HL-60 (cell line): ENCODE measurements around the gene MSH5.

ENCODE experiments used
- GABPA ChIP-seq: IDR thresholded peaks from 2 replicates; pipeline ENCODE4 v1.6.1; 2012; ENCODE audit warnings: low read depth
- POLR2AphosphoS5 ChIP-seq: IDR thresholded peaks from 2 replicates; pipeline ENCODE4 v1.6.1; 2012; ENCODE audit warnings: low read depth
- SPI1 ChIP-seq: IDR thresholded peaks from 2 replicates; pipeline ENCODE4 v1.6.1; 2012; ENCODE audit warnings: low read depth, mild to moderate bottlenecking, borderline replicate concordance
- TF ChIP-seq, protein P1 (sequence below): IDR thresholded peaks from one replicate; pipeline ENCODE4 v1.5.1; 2011; ENCODE audit warnings: low read length, control low read depth, inconsistent platforms; ENCODE audit not compliant: insufficient read depth

DNA sequence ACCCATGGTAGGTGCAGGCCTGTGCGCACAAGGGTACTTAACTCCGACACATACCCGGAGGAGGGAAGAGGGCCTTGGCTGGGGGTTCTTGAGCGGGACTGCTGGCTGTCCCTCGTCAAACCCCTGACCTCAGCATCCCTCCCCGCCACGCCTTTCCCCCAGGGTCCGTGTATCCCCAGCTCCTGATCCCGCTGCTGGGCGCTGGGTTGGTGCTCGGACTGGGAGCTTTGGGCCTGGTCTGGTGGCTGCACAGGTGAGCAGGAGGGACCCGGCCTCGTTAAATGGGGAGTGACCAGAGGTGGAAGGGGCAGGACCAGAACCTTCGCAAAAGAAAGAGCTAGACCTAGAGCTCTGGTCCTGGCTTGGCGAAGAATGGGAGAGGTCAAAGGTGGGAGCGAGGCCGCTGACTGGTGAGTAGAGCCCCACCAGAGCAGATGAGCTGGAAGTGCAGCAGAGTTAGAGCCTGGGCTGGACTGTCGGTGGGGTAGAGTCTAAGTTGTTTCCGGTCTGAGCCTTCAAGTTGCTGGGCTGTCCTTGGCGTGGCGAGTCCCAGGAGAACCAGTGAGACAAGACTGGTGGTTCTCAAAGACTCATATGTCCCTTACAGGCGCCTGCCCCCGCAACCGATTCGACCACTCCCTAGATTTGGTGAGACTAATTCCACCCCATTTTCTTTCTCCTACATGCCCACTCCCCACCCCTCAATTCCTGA lies 15.7 kb upstream of the MSH5 start:
- TF ChIP-seq, protein P1, sequence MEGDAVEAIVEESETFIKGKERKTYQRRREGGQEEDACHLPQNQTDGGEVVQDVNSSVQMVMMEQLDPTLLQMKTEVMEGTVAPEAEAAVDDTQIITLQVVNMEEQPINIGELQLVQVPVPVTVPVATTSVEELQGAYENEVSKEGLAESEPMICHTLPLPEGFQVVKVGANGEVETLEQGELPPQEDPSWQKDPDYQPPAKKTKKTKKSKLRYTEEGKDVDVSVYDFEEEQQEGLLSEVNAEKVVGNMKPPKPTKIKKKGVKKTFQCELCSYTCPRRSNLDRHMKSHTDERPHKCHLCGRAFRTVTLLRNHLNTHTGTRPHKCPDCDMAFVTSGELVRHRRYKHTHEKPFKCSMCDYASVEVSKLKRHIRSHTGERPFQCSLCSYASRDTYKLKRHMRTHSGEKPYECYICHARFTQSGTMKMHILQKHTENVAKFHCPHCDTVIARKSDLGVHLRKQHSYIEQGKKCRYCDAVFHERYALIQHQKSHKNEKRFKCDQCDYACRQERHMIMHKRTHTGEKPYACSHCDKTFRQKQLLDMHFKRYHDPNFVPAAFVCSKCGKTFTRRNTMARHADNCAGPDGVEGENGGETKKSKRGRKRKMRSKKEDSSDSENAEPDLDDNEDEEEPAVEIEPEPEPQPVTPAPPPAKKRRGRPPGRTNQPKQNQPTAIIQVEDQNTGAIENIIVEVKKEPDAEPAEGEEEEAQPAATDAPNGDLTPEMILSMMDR, result no peak
- TF ChIP-seq POLR2AphosphoS5 (no peak), GABPA (no peak), SPI1 (no peak)
